ENCODE measurements around the gene NCOA1. TPM values are rescaled to one million over a fixed set of nuclear protein-coding genes. Genes with fewer than 3 reads are reported as not detected.

The NCOA1 gene
- total and polyA plus RNA-seq, 10 of the 15 experiments (the other 5 are each of a cell fraction or from before 2014, with no cell fraction given): 1.8 to 35.6 (median 6.1) TPM

DNA sequence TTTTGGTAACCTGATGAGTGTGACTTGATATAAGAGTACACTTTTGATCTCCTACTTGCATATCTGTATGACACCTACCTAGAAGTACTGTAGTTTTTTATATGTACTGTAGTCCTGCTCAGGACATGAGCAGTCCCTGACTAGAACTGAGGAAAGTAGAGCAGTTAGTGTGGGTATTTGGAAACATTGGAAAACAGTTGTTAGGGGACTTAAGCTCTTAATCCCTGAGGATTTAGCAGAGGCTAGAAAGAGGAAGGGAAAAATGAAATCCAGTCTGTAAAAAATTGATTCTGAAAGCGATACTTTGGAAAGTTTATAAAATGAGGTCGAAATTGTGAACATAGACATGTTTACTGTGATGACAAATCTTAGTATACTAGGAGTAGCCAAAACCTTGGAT is 125.6 kb downstream of the NCOA1 start:
- H3K9me3 ChIP-seq (replicated peaks; ENCODE audit: control insufficient read depth, insufficient read depth, low read length): no peaks in the 10 kb centered on the region; the same call in 1 of the 3 replicates
- CTCF ChIA-PET: interaction anchor here (0.6 kb wide), 1 partner anchor 478 kb away, joined by 3 read pairs; no protein-coding TSS in a partner anchor
- RAD21 ChIA-PET (ENCODE audit: unreplicated experiment): no interaction called here
- no peak overlapping the region for H3K9ac ChIP-seq (ENCODE audit: control insufficient read depth, insufficient read depth, low read length)
- SMC1A ChIA-PET (ENCODE audit: uncharacterized antibody, unreplicated experiment): no interaction called here
- BruUV-seq (replicated peaks): no TSS peak
- WGBS (ENCODE audit: insufficient coverage, insufficient replicate concordance, low lambda C conversion rate, missing lambda C conversion rate): 74% methylated on average over 2 of the region's 2 CpGs
- H3K4me2 ChIP-seq (ENCODE audit: control insufficient read depth, insufficient read depth): no peak overlapping the region
- no peak for FAIRE-seq
- no peak for DNase-seq (ENCODE audit: low read depth, low spot score)
- H3K27ac ChIP-seq (ENCODE audit: control insufficient read depth, insufficient read depth): no peak overlapping the region
- ATAC-seq: no peak
- no peaks in the 10 kb centered on the region for H4K20me1 ChIP-seq (ENCODE audit: control insufficient read depth, insufficient read depth)
- in situ Hi-C loops (cut with MboI) (no loop called here), intact Hi-C loops (cut with micrococcal nuclease; ENCODE audit: unreplicated experiment) (no loop called here)
- no peak overlapping the region for H2AFZ ChIP-seq (ENCODE audit: control insufficient read depth, low read depth, low read length)
- H3K4me1 ChIP-seq (ENCODE audit: control insufficient read depth, insufficient read depth, low read length): peaks cover 15% of the 10 kb centered on the region
- no peaks in the 10 kb centered on the region; a peak in 1 of 4 replicates for H3K36me3 ChIP-seq (ENCODE audit: control insufficient read depth in 2 of 2, insufficient read depth in 2 of 2, low read length in 1 of 2)
- TF ChIP-seq SP1 (IDR thresholded peaks at IDR 0.05; ENCODE audit: low read depth, low read length) (no peak), TBL1XR1 (IDR thresholded peaks at IDR 0.05; ENCODE audit: low read depth, low read length) (no peak), ZBED1 (IDR thresholded peaks at IDR 0.05; ENCODE audit: borderline replicate concordance) (no peak), NFXL1 (IDR thresholded peaks at IDR 0.05; ENCODE audit: borderline replicate concordance) (no peak), ATF7 (IDR thresholded peaks at IDR 0.05; ENCODE audit: low read depth) (no peak), CBX3 (IDR thresholded peaks at IDR 0.05; ENCODE audit: borderline replicate concordance, low read depth) (no peak), RFX5 (IDR thresholded peaks at IDR 0.05; ENCODE audit: low read depth, low read length) (no peak)
- TF ChIP-seq, protein P1, sequence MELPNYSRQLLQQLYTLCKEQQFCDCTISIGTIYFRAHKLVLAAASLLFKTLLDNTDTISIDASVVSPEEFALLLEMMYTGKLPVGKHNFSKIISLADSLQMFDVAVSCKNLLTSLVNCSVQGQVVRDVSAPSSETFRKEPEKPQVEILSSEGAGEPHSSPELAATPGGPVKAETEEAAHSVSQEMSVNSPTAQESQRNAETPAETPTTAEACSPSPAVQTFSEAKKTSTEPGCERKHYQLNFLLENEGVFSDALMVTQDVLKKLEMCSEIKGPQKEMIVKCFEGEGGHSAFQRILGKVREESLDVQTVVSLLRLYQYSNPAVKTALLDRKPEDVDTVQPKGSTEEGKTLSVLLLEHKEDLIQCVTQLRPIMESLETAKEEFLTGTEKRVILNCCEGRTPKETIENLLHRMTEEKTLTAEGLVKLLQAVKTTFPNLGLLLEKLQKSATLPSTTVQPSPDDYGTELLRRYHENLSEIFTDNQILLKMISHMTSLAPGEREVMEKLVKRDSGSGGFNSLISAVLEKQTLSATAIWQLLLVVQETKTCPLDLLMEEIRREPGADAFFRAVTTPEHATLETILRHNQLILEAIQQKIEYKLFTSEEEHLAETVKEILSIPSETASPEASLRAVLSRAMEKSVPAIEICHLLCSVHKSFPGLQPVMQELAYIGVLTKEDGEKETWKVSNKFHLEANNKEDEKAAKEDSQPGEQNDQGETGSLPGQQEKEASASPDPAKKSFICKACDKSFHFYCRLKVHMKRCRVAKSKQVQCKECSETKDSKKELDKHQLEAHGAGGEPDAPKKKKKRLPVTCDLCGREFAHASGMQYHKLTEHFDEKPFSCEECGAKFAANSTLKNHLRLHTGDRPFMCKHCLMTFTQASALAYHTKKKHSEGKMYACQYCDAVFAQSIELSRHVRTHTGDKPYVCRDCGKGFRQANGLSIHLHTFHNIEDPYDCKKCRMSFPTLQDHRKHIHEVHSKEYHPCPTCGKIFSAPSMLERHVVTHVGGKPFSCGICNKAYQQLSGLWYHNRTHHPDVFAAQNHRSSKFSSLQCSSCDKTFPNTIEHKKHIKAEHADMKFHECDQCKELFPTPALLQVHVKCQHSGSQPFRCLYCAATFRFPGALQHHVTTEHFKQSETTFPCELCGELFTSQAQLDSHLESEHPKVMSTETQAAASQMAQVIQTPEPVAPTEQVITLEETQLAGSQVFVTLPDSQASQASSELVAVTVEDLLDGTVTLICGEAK (IDR thresholded peaks at IDR 0.05; ENCODE audit: borderline replicate concordance): no peak
- TF ChIP-seq, protein P2, sequence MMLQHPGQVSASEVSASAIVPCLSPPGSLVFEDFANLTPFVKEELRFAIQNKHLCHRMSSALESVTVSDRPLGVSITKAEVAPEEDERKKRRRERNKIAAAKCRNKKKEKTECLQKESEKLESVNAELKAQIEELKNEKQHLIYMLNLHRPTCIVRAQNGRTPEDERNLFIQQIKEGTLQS (IDR thresholded peaks at IDR 0.05; ENCODE audit: borderline replicate concordance, extremely low read depth, low read depth, low read length): no peak
- H3K79me2 ChIP-seq (ENCODE audit: control insufficient read depth, insufficient read depth, low read length): no peaks in the 10 kb centered on the region; the same call in none of the 2 replicates
- POLR2A ChIA-PET: no interaction called here
- no peaks in the 10 kb centered on the region for H3K27me3 ChIP-seq (replicated peaks in 1 of 2; ENCODE audit: control insufficient read depth in 2 of 2, insufficient read depth in 2 of 2, low read length in 1 of 2)
- H3K4me3 ChIP-seq: no peak overlapping the region

Measured in GM12878 (cell line).